NCI-H2227 (cell line): ENCODE data around the gene DELE1.
"Not testable (repeated sequence)": the region's sequence is repeated elsewhere in the genome, so short reads cannot be mapped to it uniquely, and the experiment has no call there.

ENCODE experiments used
- DNase-seq: peaks from one replicate; lab custom pipeline; 2025; ENCODE audit not compliant: unreplicated experiment; lab: John Stamatoyannopoulos, UW

The DELE1 gene

DNA sequence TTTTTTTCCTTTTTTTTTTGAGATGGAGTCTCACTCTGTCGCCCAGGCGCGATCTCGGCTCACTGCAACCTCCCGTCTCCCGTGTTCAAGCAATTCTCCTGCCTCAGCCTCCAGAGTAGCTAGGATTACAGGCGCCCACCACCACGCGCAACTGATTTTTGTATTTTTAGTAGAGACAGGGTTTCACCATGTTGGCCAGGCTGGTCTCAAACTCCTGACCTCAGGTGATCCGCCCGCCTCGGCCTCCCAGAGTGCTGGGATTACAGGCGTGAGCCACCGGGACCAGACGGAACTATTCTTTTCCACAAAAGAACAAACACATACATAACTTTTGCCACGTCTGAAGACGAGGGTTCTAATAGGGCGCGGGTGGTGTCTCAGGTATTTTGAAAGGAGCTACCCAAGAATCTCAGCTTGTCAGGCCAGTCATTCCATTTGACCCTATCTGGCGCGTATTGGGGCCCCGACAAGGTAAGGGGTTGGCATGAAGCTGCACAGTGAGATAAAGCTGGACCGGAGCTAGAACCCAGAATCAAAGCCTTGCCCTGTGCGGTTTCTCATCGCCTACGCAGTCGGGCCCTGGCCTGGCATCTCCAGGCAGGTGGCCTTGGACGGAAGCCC, 734 bp upstream of the DELE1 start:
- DNase-seq, result not testable (repeated sequence)

DNA sequence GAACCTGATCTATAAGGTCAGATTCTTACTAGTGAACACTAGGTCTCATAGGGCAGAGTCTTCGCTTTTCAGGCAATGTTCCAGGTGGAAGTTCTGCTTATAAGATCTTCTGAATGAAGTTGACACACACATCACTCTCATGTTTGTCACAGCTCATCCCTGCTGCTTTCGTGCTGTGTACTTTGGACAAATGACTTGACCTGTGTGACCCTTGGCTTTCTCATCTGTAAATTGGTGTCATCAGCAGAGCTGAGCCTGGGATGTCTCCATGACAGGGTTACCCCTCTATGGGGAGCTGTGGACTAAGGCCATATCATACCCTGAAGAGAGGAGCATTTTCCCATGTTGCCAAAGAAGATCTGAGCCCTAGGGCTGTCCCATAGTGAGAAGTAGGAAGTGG, 2.8 kb downstream of the DELE1 start:
- DNase-seq, result no peak

DNA sequence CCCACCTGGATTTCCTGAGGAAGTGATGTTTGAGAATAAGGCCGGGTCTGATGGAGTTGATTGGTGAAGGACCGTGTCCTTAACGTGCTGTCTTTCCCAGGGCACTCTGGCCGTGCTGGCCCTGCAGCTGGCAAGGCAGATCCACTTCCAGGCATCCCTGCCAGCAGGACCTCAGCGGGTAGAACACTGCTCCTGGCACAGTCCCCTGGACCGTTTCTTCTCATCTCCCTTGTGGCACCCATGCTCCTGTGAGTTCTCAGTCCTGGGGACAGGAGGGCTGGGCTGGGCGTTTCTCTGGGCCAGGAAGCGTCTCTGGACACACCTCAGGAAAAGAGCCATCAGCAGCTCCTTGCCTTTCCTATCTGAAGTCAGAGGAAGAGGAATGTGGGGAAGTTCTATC, 4.4 kb downstream of the DELE1 start:
- DNase-seq, result no peak

DNA sequence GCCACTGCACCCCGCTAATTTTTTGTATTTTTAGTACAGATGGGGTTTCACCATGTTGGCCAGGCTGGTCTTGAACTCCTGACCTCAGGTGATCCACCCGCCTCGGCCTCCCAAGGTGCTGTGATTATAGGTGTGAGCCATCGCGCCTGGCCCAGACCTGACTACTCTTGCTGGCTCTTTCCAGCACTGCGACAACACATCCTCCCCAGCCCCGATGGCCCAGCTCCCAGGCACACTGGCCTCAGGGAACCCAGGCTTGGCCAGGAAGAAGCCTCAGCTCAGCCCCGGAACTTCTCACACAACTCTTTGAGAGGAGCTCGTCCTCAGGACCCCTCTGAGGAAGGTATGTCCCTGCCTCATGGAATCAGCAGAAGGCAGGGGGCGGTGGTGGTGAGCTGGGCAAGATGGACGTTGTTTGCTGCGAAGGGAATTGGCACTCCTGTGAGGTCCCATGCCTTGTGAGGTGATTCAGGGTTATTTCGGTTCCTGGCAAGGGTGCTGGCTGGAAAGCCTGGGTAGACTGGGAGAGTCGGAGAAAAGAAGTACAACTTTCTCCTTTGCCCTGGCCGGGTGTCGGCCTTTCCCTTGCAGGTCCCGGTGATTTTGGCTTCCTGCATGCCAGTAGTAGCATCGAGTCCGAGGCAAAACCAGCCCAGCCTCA, 5.9 kb downstream of the DELE1 start:
- no peak for DNase-seq

DNA sequence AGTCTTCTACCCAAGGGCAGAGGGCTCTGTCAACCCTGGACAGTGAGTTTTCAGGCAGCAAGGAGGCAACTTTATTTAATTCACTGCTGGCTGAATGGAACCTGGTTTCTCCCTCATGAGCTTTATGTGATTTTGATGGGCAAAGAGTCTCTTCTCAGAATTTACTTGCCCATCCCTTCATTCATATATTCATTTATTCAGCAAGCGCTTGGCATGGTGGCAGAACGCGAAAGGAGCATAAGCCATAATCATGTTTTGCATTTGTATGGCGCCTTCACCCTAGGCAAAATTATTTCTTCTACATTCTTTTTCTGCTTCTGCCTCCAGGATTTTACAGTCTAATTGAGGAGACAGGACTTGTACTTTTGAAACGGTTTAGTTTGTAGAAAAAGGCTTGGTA, 8.0 kb downstream of the DELE1 start:
- DNase-seq, result no peak

DNA sequence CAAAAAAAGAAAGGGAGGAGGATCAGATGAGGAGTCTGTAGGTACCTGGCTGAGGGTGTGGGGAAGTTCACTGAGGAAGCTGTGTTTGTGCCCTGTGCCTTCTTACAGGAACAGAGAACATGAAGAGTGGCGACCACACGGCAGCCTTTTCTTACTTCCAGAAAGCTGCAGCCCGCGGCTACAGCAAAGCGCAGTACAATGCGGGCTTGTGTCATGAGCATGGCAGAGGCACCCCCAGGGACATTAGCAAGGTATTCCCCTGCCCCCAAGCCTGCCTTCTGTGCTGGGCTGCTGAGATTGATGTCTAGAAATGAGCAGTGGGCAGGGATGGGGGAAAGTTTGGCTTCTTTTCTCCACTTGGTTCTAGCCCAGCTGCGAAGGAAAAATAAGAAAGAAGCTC, 9.5 kb downstream of the DELE1 start:
- DNase-seq, result no peak

DNA sequence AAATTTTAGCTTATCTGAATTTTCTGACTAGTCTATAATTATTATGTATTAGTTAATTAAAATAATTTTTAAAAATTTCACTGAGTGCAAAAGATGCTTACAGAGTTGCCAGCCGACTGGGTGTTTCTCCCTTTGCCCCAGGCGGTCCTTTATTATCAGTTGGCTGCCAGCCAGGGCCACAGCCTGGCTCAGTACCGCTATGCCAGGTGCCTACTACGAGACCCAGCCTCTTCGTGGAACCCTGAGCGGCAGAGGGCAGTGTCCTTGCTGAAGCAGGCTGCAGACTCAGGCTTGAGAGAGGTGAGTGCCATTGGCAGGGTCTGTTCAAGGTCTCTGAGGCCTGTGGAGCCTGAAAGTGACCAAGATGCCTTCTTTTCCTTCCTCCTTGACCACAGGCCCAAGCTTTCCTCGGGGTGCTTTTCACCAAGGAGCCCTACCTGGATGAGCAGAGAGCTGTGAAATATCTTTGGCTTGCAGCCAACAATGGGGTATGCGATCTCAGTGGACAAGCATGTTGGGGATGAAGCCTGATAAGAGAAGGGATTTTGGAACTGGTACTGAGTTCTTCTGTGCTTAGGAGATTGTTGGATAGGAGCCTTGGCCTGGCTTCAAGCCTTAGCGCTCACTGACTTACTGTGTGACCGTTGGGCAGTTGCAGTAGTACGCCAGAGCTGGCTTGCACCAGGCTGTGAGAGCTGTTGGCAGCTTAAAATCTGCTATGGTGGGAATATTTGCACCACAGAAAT, 10.6 kb downstream of the DELE1 start:
- DNase-seq, result peak; percentile 27

DNA sequence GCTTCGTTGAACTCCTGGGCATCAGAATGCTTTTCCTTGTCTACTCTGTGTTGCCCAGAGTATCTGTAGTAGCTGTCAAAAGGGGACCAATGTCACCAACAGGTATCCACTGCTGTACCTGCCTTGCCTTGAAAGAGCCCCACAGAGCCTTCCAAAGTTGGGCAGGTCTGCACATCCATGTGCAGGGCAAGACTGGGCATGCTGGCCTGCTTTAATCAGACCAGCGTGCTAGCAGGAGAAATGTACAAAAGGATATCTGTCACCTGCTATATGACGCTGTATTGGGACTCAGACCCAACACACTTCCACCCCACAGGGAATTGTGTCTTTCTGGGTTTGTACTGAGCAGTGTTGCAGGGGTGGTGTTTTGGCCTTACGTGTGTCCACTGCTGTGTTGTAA, 11.9 kb downstream of the DELE1 start:
- no peak for DNase-seq

DNA sequence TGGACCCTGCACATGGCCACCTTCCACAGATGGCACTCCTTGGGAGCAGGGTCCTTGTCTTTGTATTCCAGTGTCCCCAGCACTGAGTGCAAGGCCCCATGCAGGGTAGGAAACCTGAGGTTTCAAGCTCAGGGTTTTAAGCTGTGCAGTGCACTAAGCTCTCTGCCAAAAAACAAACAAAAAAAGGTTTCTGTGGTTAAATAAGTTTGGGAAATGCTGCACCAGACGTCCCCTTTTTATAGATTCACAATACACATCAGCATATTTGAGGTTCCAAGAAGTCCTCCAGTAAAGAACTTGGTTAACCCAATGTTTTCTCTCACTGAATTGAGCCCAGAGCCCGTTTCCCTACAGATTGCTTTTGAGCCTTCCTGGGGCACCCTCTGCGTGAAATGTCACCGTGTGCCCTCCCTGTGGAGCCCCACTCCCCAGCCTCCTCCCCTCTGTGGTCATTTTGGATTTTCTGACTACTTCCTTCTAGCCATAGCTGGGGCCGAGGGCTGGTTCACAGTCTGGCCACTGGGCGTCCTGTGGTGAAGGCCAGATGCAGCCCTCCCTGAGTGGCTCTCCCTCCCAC, 17.1 kb downstream of the DELE1 start:
- DNase-seq, result no peak

DNA sequence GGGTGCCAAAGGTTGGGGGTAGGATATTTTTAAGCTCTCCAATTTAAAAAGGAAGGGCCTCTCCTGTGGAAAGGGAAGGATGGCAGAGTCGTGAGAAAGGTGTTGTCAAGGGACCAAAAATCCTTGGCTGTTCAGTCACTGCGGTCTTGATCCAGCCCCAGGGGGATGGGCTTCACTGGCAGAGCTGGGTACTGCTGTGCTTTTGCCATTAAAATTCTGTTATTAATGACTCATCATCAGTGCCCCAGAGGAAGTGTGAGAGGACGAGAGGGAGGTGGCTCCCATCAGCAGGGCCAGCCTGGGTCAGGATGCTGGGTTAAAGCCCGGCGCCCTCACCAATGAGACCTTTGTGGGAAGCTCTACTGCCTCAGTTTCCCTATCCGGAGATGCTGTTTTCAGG, 17.6 kb downstream of the DELE1 start:
- DNase-seq, result no peak

DNA sequence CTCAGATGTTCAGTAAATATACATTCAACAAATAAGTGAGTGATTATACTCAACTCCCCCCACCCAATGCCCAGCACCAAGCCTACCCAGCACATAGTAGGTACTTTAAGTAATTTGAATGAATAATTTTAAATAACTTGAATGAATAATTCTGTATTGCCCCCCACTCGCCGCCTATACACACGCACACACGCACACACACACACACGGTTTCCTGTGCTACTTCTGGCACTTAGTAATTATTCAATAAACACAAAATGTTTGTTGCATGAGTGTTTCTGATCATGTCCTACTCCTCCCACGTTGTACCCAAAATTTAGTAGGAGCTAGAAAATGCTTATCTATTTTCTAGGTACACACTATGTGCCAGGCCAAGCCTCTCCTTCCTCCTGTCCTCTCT, 18.1 kb downstream of the DELE1 start:
- DNase-seq, result no peak

DNA sequence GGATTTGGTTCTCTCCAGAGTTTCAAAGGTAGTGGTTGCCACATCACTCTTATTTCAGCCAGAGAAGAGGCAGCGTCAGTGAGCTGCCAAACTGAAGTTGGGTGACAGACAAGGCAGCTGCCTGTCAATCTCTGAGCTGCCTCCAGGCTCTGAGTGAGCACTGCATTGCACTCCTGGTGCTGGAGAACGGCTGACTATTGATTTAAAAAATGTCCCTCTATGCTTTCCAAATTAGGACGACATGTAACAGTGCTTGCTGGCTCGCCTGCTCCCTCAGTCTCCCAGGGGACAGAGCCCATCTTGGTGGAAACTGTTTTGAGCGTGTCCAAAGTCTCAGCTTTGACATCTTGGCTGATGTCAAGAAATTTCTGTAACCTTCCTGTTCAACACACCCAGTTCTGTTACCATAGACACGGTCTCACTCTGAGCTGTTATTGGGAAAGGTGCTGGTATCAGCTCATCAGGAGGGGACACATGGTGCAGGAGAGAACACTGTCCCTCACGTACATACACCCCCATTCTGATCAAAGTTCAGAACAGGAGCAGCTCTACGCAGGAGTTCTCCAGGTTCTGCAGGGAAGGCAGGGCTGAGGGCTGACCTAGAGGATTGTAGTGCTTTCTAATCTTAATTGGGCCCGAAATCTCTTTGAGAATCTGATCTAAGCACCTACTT, 18.6 kb downstream of the DELE1 start:
- no peak for DNase-seq

DNA sequence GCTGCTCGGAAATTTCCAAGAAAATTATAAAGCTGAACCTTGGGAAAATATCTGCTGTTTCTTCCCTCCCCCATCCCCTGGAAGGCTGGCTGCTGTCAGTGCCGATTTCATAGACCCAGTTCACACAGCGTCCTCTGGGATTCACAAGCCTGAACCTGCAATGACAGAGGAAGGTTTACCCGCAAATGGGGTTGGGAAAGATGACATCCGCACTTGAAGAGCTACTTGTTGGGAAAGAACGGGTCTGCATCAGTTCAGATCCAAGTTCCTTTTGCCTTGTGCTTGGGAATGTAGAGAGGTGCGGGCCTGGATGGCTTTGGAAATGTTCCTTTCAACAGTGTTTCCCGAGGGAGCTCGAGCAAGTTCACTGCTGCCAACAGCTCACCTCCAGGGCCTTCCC, 20.4 kb downstream of the DELE1 start:
- no peak for DNase-seq

DNA sequence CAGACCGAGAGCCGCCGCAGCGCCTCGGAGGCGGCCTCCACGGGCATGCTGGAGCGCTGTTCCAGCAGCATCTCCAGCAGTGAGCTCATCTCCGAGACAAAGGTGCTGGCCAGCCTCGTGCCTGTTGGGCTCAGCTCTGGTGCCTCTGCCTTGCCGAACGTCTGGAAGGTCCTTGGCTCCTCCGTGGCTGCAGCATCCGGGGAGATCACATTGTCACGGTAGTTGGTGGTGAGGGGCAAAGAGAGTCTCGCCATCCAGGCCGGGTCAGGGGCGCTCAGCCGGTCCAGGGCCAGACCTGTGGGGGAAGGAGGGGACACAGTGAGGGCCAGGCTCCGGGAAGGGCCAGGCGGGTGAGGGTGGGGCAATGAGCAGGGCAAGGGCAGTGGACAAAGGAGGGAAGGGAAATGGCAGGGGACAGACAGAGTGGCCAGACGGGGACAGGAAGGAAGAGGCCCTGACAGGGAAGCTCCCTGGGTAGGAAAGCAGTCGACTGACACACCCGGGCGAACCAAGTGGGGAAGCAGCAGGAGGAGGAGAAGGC, 21.9 kb downstream of the DELE1 start:
- no peak for DNase-seq

DNA sequence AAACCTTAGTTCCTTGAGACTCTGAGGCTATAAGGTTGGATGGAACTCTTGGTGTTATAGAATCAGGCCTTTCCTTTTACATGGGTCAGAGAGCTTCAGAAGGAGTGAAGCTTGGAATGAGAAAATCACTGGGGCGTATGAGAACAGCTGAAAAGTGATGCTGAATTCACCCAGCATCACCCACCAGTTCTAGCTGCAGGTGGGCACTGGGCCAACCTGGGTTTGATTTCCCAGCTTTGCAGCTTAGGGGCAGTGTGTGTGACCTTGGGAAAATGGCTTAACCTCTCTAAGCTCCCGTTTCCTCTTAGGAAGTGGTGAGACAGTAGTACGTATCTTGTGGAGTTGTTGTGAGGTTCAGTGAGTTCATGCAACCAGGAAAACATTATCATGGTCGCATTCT, 23.6 kb downstream of the DELE1 start:
- no peak for DNase-seq

DNA sequence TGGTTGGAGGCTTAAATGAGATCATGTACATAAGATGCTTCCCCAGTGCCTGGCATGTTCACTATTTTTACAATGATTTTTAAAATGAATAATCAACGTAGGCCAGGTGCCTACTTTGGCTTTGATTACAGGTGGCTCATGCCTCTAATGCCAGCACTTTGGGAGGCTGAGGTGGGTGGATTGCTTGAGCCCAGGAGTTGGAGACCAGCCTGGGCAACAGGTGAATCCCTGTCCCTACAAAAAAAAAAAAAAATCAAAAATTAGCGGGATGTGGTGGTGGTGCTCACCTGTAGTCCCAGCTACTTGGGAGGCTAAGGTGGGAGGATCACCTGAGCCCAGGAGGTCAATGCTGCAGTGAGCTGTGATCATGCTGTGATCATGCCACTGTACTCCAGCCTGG, 25.1 kb downstream of the DELE1 start:
- no peak for DNase-seq

DNA sequence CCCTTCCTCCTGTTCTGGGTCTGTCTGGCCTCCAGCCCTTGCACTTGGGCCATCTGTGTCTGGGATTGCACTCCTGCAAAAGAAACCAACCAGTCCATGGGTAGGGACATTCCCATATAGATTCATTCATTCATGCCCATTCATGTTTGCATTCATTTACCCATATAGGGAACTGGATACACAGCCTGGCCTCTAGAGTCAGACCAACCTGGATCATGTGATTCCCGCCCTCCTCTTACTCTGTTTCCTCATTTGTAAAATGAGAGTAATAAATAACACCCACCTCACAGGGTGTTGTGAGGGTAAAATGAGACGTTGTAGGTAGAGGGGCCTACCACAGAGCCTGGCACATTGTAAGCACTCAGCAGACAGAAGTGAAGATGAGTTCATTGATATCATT, 25.8 kb downstream of the DELE1 start:
- no peak for DNase-seq

DNA sequence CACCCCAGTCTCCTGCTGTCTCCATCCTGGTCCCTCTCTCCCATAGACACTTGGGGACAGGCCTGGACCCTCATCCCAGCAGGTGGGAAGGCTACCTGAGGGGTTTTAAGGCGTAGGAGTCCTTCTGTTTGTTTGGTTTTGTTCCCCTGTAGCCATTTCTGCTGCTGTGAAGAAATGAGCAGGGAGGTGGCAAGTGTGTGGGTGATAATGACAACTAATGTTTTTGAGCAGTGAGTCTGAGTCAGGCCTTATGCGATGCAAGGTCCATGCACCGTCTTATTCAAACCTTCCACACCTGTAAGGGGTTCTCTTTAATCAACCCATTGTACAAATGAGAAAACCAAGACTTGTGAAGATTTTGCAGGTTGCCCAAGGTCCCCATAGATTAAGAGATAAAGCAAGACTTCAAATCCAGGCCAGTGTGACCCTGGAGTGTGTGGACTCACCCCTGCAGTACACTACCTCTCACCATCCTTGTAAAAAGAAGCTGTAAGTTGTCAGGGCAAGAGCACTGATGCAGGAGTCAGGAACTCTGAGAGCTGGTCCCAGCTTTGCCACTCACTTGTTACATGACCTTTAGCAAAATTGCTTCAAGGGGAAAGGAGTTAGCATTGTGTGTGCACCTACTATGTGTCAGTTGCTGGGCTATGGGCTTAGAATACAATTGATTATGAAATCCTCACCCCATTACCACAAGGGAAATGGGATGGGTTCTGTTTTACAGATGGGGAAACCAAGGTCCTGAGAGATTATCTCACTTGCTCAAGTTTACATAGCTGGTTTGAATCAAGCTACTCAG, 26.7 kb downstream of the DELE1 start:
- no peak for DNase-seq

DNA sequence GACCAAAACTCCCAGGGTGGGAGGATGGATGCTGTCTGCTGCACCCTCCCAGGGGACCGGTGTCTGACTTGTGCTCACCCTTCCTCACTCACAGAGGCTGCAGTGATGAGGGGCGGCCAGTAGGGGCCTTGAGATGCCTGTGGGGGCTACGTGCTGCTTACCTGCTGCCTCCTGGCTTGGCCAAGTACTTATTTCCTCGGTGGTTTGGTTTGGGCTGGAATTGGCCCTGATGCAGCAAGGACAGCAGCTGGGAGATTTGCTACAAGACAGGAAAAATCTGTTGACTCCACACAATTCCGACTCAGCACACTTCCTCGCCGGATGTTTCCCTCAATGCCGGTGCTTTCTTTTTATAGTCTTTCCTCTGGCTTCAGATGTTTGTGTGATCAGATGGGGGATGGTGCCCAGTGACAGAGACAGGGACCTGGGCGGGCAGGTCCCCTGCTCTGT, 27.7 kb downstream of the DELE1 start:
- peak; percentile 17 for DNase-seq

DNA sequence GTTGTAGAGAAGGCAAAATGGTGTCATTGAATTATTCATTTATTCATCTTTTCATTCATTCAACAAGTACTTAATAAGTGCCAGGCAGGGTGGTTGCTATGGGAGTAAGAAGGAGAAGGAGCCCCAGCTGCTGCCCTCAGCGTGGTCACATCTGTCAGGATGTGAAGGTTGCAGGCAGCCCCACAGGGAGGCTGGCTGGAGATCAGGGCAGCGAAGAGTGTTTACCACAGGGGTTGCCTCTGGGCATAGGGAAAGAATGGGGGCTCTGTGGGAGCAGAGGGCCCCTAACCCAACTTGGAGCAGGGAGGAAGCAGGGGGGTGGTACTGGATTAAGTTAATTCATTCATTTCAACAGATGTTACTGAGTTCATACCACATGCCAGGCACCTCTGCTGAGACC, 28.3 kb downstream of the DELE1 start:
- DNase-seq, result no peak
